ENCODE measurements around the gene KL. TPM values are rescaled to one million over a fixed set of nuclear protein-coding genes. Genes with fewer than 3 reads are reported as not detected.
A peak's percentile ranks its signal among the peaks of the same experiment; 100 is the strongest.

KL gene
- polyA plus RNA-seq, 1 experiment, result not detected

DNA sequence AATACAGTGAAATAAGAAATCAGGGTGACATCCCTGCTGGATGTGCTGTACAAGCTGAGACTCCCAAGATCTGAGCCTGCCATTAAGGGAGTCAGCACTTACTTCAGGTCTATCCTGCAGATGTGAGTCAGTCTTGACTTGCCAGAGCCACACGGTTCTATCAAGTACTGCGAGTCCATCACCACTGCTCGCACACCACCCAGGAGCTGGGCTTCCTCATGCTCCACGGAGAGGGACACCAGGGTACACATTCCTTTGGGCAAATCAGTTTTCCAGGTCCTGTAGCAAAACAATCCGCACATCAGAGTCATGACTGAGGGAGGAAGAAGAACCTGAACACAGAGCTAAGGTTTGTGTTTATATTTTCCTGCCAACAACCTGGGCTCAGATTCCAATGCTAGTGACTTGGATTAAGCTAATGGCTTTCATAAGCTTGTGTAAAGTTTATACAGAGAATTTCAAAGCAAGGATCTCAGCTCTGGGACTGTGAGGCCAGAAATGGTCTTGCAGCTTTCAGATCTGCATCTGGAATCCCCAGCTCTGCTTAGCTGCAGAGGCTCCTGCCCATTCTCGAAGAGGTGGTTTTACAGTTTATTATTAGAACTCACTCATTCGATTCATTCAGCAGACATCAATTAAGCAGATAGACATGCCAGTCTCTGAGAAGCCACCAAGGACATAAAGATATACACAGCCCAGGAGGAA is 90.6 kb downstream of the KL start:
- ChIA-PET POLR2A (interaction anchor here (0.8 kb wide), 1 partner anchor 20 kb away, joined by 5 read pairs; no protein-coding TSS in a partner anchor), CTCF (no interaction called here)
- Histone ChIP-seq H3K4me3 (ENCODE audit: low read depth, low read length) (no peak overlapping the region), H3K27me3 (ENCODE audit: control insufficient read depth, insufficient read depth, low read length) (no peaks in the 10 kb centered on the region), H3K9me3 (ENCODE audit: control insufficient read depth, insufficient read depth, low read length) (no peaks in the 10 kb centered on the region), H3K27ac (ENCODE audit: low read depth, low read length) (peak overlapping the region; percentile 21)
- DNase-seq (ENCODE audit: low read depth, low spot score), result no peak
- TF ChIP-seq, protein P1, sequence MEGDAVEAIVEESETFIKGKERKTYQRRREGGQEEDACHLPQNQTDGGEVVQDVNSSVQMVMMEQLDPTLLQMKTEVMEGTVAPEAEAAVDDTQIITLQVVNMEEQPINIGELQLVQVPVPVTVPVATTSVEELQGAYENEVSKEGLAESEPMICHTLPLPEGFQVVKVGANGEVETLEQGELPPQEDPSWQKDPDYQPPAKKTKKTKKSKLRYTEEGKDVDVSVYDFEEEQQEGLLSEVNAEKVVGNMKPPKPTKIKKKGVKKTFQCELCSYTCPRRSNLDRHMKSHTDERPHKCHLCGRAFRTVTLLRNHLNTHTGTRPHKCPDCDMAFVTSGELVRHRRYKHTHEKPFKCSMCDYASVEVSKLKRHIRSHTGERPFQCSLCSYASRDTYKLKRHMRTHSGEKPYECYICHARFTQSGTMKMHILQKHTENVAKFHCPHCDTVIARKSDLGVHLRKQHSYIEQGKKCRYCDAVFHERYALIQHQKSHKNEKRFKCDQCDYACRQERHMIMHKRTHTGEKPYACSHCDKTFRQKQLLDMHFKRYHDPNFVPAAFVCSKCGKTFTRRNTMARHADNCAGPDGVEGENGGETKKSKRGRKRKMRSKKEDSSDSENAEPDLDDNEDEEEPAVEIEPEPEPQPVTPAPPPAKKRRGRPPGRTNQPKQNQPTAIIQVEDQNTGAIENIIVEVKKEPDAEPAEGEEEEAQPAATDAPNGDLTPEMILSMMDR (IDR thresholded peaks at IDR 0.05; ENCODE audit: low read depth, low read length), result no peak

DNA sequence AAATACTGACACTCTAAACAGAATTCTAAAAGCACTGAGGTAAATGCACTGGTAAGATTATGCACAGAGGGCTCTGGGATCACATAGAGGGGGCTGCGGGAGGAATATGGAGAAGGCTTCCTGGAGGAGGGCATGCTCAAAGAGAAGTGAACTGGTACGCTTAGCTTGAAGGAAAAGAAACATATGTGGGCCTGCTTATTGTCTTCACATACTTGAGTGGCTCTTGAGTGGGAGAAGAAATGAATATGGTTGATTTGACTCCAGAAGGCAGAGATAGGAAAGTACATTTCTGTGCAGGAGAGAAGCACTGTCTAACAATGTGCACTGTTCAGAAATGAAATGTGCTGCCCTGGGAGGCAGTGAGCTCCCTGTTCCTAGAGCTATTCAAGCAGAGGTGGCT is 91.1 kb downstream of the KL start:
- Histone ChIP-seq H3K27ac (ENCODE audit: low read depth, low read length) (peak overlapping the region; percentile 21), H3K9me3 (ENCODE audit: control insufficient read depth, insufficient read depth, low read length) (no peaks in the 10 kb centered on the region), H3K27me3 (ENCODE audit: control insufficient read depth, insufficient read depth, low read length) (no peaks in the 10 kb centered on the region), H3K4me3 (ENCODE audit: low read depth, low read length) (no peak overlapping the region)
- ChIA-PET POLR2A (interaction anchor here (0.8 kb wide), 1 partner anchor 19 kb away, joined by 5 read pairs; no protein-coding TSS in a partner anchor), CTCF (interaction anchor here (1.0 kb wide), 1 partner anchor 404 kb away, joined by 3 read pairs; no protein-coding TSS in a partner anchor)
- DNase-seq (ENCODE audit: low read depth, low spot score), result no peak
- TF ChIP-seq, protein P1 (IDR thresholded peaks at IDR 0.05; ENCODE audit: low read depth, low read length), result no peak

- no peaks in the 10 kb centered on the region for H3K9me3 ChIP-seq (ENCODE audit: control insufficient read depth, insufficient read depth, low read length)
- TF ChIP-seq, protein P1 (IDR thresholded peaks at IDR 0.05; ENCODE audit: low read depth, low read length), result no peak
- H3K27me3 ChIP-seq (ENCODE audit: control insufficient read depth, insufficient read depth, low read length), result no peaks in the 10 kb centered on the region
- POLR2A ChIA-PET, result interaction anchor here (0.7 kb wide), 1 partner anchor 818 kb away, joined by 3 read pairs; no protein-coding TSS in a partner anchor
- no peak overlapping the region for H3K4me3 ChIP-seq (ENCODE audit: low read depth, low read length)
- no peak for DNase-seq (ENCODE audit: low read depth, low spot score)
- no peak overlapping the region for H3K27ac ChIP-seq (ENCODE audit: low read depth, low read length)
- CTCF ChIA-PET, result interaction anchor here (0.7 to 1.1 kb wide), 3 partner anchors 379 to 457 kb away, joined by 3 read pairs; no protein-coding TSS in a partner anchor
Measured at GRCh38 chr13:33108620-33109019, 92.4 kb downstream of the KL start.

GRCh38 chr13:33109271-33109697 is 93.1 kb downstream of the KL start:
- POLR2A ChIA-PET, result interaction anchor here (0.7 kb wide), 1 partner anchor 817 kb away, joined by 3 read pairs; no protein-coding TSS in a partner anchor
- no peaks in the 10 kb centered on the region for H3K9me3 ChIP-seq (ENCODE audit: control insufficient read depth, insufficient read depth, low read length)
- H3K27ac ChIP-seq (ENCODE audit: low read depth, low read length), result peak overlapping the region; percentile 73
- no peak for DNase-seq (ENCODE audit: low read depth, low spot score)
- TF ChIP-seq, protein P1 (IDR thresholded peaks at IDR 0.05; ENCODE audit: low read depth, low read length), result no peak
- no peaks in the 10 kb centered on the region for H3K27me3 ChIP-seq (ENCODE audit: control insufficient read depth, insufficient read depth, low read length)
- CTCF ChIA-PET, result interaction anchor here (0.7 to 1.1 kb wide), 2 partner anchors 378 to 457 kb away, joined by 3 read pairs; no protein-coding TSS in a partner anchor
- H3K4me3 ChIP-seq (ENCODE audit: low read depth, low read length), result no peak overlapping the region

DNA sequence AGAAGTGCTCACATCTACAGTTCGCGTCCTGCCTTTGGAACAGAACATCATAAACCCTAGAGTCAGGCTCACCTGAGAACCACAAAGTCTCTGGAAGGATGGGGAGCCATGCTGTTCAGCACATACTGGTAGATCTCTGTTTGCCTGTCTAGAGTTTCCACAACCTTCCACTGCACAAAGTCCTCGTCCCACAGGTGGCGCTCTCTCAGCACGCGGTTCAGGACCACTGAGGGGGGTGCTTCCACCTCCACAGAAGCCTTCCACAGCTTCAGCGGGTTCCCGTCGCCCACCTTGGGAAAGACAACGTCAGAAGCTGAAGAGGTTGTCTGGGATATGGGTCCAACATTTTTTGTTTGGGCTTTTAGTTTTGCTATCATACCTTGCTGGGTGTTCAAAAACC is 93.6 kb downstream of the KL start:
- DNase-seq (ENCODE audit: low read depth, low spot score), result no peak
- TF ChIP-seq, protein P1 (IDR thresholded peaks at IDR 0.05; ENCODE audit: low read depth, low read length), result peak; percentile 36
- ChIA-PET POLR2A (no interaction called here), CTCF (interaction anchor here (1.0 to 1.1 kb wide), 2 partner anchors 378 to 470 kb away, joined by 3 read pairs; no protein-coding TSS in a partner anchor)
- no peaks in the 10 kb centered on the region for H3K9me3 ChIP-seq (ENCODE audit: control insufficient read depth, insufficient read depth, low read length)
- no peak overlapping the region for H3K4me3 ChIP-seq (ENCODE audit: low read depth, low read length)
- peak overlapping the region; percentile 73 for H3K27ac ChIP-seq (ENCODE audit: low read depth, low read length)
- H3K27me3 ChIP-seq (ENCODE audit: control insufficient read depth, insufficient read depth, low read length), result no peaks in the 10 kb centered on the region

All from AG04450 (cell line).